ENCODE data around the gene MARVELD3. TPM values are rescaled to one million over a fixed set of nuclear protein-coding genes. Genes with fewer than 3 reads are reported as not detected.

MARVELD3 gene
- total and polyA plus RNA-seq, 4 donors, result 3.6 to 9.3 (median 8.2) TPM

DNA sequence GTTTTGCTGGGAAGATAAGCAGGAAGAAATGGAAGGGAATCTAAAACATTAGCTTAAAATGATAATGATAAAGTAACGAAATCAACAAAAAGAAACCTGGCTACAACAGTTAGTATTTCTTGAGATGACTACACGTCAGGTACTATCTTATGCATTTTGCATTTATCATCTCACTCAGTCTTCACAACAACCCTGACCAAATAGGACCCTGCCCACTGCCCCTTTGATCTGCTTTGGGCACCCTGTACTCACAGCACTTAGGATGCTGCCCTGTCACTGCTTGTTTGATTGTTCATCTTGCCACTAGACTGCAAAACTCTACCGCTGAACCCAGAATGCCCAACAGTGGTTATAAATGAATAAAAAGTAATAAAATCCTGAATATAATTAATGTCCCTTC lies 45.2 kb downstream of the MARVELD3 start:
- WGBS, 2 donors, result 95 to 96% methylated on average over 3 of the region's 3 CpGs
- Histone ChIP-seq H3K27me3 (ENCODE audit: control insufficient read depth in 3 of 3, insufficient read depth in 3 of 3, low read length in 2 of 3) (no peaks in the 10 kb centered on the region), H3K27ac (ENCODE audit: low read depth in 1 of 2, low read length in 1 of 2) (no peak overlapping the region), H3K36me3 (ENCODE audit: control insufficient read depth in 4 of 4, insufficient read depth in 4 of 4, low read length in 4 of 4) (peaks cover 10 to 34% (median 25%) of the 10 kb centered on the region in 4 donors), H3K9ac (ENCODE audit: insufficient read depth in 1 of 2, low read length in 2 of 2) (no peak overlapping the region), H3K9me3 (ENCODE audit: control insufficient read depth in 4 of 4, insufficient read depth in 3 of 4, low read length in 3 of 4) (no peaks in the 10 kb centered on the region), H3K4me3 (no peak overlapping the region), H3K4me1 (ENCODE audit: control insufficient read depth in 5 of 5, insufficient read depth in 5 of 5, low read length in 5 of 5) (no peaks in the 10 kb centered on the region)
- TF ChIP-seq, protein P1, sequence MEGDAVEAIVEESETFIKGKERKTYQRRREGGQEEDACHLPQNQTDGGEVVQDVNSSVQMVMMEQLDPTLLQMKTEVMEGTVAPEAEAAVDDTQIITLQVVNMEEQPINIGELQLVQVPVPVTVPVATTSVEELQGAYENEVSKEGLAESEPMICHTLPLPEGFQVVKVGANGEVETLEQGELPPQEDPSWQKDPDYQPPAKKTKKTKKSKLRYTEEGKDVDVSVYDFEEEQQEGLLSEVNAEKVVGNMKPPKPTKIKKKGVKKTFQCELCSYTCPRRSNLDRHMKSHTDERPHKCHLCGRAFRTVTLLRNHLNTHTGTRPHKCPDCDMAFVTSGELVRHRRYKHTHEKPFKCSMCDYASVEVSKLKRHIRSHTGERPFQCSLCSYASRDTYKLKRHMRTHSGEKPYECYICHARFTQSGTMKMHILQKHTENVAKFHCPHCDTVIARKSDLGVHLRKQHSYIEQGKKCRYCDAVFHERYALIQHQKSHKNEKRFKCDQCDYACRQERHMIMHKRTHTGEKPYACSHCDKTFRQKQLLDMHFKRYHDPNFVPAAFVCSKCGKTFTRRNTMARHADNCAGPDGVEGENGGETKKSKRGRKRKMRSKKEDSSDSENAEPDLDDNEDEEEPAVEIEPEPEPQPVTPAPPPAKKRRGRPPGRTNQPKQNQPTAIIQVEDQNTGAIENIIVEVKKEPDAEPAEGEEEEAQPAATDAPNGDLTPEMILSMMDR (IDR thresholded peaks at IDR 0.05; ENCODE audit: control extremely low read depth, extremely low read depth), result no peak
- no peak for ATAC-seq (ENCODE audit: insufficient read depth, low FRiP score)
- DNase-seq, result no peak

DNA sequence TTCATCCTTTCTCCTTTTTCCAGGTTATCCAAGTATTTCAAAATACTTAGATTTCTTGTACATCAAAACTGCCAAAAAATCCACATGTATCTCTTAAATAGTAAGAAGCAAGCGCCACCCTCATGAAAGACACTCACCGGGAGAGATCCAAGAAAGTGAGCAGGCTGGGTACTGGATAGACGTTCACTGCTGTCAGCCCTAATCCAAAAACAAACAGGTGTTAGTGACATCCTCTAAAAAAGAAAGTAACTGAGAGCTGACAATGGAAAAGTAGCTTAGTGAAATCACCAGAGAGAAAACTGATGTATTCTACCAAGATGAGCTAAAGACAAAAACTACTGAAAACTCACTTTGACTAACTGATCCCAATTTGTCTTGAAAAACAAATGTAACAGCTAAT lies 46.1 kb downstream of the MARVELD3 start:
- no peak for DNase-seq
- Histone ChIP-seq H3K27me3 (ENCODE audit: control insufficient read depth in 3 of 3, insufficient read depth in 3 of 3, low read length in 2 of 3) (no peaks in the 10 kb centered on the region), H3K4me3 (no peak overlapping the region), H3K36me3 (ENCODE audit: control insufficient read depth in 4 of 4, insufficient read depth in 4 of 4, low read length in 4 of 4) (peaks cover 11 to 28% (median 24%) of the 10 kb centered on the region in 4 donors), H3K9ac (ENCODE audit: insufficient read depth in 1 of 2, low read length in 2 of 2) (no peak overlapping the region), H3K9me3 (ENCODE audit: control insufficient read depth in 4 of 4, insufficient read depth in 3 of 4, low read length in 3 of 4) (no peaks in the 10 kb centered on the region), H3K4me1 (ENCODE audit: control insufficient read depth in 5 of 5, insufficient read depth in 5 of 5, low read length in 5 of 5) (no peaks in the 10 kb centered on the region), H3K27ac (ENCODE audit: low read depth in 1 of 2, low read length in 1 of 2) (no peak overlapping the region)
- TF ChIP-seq, protein P1 (IDR thresholded peaks at IDR 0.05; ENCODE audit: control extremely low read depth, extremely low read depth), result no peak
- no peak for ATAC-seq (ENCODE audit: insufficient read depth, low FRiP score)
- WGBS, 2 donors, result 91 to 92% methylated on average over 3 of the region's 3 CpGs

DNA sequence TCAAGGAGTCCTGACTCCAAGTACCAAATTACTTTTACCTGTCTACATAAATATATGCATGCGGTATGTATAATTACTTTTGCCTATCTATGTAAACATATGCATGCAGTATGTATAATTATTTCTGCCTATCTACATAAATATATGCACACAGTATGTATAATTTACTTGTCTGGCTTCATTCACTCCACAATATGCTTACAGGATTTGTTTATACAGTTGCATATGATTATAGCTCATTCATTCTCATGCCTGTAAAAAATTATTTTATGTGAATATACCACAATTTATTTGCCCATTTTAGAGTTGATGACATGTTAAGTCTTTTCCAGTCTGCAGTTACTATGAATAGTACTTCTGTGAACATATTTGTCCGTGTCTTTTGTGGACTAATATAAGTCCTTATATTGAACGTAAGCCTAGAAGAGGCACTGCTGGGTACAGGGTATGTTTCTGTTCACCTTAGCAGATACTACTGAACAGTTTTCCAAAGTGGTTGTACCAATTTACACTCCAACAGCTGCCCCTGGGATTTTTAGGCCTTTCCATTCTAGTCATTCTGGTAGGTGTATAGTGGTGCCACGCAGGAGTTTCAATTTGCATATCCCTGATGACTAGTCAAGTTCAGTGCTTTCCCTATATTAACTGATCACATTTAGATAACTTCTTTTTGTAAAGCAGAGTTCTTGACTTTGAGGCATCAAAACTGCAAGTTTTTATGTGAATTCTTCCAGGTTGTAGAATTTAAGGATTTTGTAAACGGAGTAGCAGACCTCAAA lies 47.0 kb downstream of the MARVELD3 start:
- Histone ChIP-seq H3K9me3 (ENCODE audit: control insufficient read depth in 4 of 4, insufficient read depth in 3 of 4, low read length in 3 of 4) (no peaks in the 10 kb centered on the region), H3K9ac (ENCODE audit: insufficient read depth in 1 of 2, low read length in 2 of 2) (no peak overlapping the region), H3K27me3 (ENCODE audit: control insufficient read depth in 3 of 3, insufficient read depth in 3 of 3, low read length in 2 of 3) (no peaks in the 10 kb centered on the region), H3K27ac (ENCODE audit: low read depth in 1 of 2, low read length in 1 of 2) (no peak overlapping the region), H3K4me3 (no peak overlapping the region), H3K4me1 (ENCODE audit: control insufficient read depth in 5 of 5, insufficient read depth in 5 of 5, low read length in 5 of 5) (no peaks in the 10 kb centered on the region), H3K36me3 (ENCODE audit: control insufficient read depth in 4 of 4, insufficient read depth in 4 of 4, low read length in 4 of 4) (peaks cover 11 to 28% (median 24%) of the 10 kb centered on the region in 4 donors)
- 94 to 99% methylated on average over 5 of the region's 5 CpGs for WGBS, 2 donors
- TF ChIP-seq, protein P1 (IDR thresholded peaks at IDR 0.05; ENCODE audit: control extremely low read depth, extremely low read depth), result no peak
- no peak for ATAC-seq (ENCODE audit: insufficient read depth, low FRiP score)
- no peak for DNase-seq

Data from lung (tissue), 12 donors.